Type B pancreatic cell (in vitro differentiated cells): ENCODE data around the gene GTPBP3. TPM values are rescaled to one million over a fixed set of nuclear protein-coding genes. Genes with fewer than 3 reads are reported as not detected.
A peak's percentile ranks its signal among the peaks of the same experiment; 100 is the strongest.

Experiments
- DNase-seq: peaks from one replicate; pipeline ENCODE4 v3.0.0; 2021; ENCODE audit warnings: mixed read lengths; ENCODE audit not compliant: unreplicated experiment; ENCODE audit errors: extremely low spot score
- H3K27ac Mint-ChIP-seq: 2 replicates; pipeline ENCODE4 v1.8.0; 2021; ENCODE audit warnings: mild to moderate bottlenecking, mixed read lengths
- H3K27me3 Mint-ChIP-seq: 2 replicates; pipeline ENCODE4 v1.8.0; 2021; ENCODE audit warnings: mixed read lengths
- H3K36me3 Mint-ChIP-seq: 2 replicates; pipeline ENCODE4 v1.8.0; 2021; ENCODE audit warnings: mixed read lengths
- H3K4me1 Mint-ChIP-seq: one replicate; pipeline ENCODE4 v1.8.0; 2021; ENCODE audit warnings: mixed read lengths; ENCODE audit not compliant: unreplicated experiment
- H3K4me3 Mint-ChIP-seq: 2 replicates; pipeline ENCODE4 v1.8.0; 2021; ENCODE audit warnings: mild to moderate bottlenecking, mixed read lengths
- H3K9me3 Mint-ChIP-seq: 2 replicates; pipeline ENCODE4 v1.8.0; 2021; ENCODE audit warnings: mixed read lengths
- total RNA-seq: library from RNA; stranded (reverse); gene quantifications from 2 replicates; pipeline ENCODE4 v1.2.1, GENCODE V29; 2021; ENCODE audit warnings: low replicate concordance
- TF ChIP-seq, protein P1 (sequence below): fragments of 200-600 bp; sonication (generic); conservative IDR thresholded peaks from 2 replicates; pipeline ENCODE4 v1.5.0; 2021; ENCODE audit warnings: antibody characterized with exemption, mild to moderate bottlenecking

Gene GTPBP3
- total RNA-seq, 1 donor from 2014 or later, result 48.4 TPM

DNA sequence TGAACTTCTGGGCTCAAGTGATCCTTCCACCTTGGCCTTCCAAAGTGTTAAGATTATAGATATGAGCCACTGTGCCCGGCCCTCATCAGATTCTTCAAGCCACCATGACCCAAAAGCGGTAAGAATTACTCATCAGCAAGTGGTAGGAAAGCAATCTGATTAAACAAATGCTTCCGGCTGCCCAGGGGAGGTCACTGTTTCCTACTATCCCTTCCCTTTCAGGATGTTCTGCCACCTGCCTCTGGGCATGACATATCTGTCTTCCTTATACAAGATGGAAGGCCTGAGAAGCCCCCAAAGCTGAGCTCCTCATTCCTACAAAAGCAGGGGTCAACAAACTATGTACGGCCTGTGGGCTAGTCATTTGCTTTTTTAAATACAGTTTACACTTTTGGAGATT lies 41.1 kb upstream of the GTPBP3 start:
- Mint-ChIP-seq H3K27me3 (no peaks in the 10 kb centered on the region), H3K9me3 (no peaks in the 10 kb centered on the region), H3K27ac (no peak overlapping the region), H3K4me1 (peaks cover 4% of the 10 kb centered on the region), H3K4me3 (no peak overlapping the region), H3K36me3 (peaks cover 3% of the 10 kb centered on the region)
- DNase-seq, result no peak
- TF ChIP-seq, protein P1, sequence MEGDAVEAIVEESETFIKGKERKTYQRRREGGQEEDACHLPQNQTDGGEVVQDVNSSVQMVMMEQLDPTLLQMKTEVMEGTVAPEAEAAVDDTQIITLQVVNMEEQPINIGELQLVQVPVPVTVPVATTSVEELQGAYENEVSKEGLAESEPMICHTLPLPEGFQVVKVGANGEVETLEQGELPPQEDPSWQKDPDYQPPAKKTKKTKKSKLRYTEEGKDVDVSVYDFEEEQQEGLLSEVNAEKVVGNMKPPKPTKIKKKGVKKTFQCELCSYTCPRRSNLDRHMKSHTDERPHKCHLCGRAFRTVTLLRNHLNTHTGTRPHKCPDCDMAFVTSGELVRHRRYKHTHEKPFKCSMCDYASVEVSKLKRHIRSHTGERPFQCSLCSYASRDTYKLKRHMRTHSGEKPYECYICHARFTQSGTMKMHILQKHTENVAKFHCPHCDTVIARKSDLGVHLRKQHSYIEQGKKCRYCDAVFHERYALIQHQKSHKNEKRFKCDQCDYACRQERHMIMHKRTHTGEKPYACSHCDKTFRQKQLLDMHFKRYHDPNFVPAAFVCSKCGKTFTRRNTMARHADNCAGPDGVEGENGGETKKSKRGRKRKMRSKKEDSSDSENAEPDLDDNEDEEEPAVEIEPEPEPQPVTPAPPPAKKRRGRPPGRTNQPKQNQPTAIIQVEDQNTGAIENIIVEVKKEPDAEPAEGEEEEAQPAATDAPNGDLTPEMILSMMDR, result no peak

DNA sequence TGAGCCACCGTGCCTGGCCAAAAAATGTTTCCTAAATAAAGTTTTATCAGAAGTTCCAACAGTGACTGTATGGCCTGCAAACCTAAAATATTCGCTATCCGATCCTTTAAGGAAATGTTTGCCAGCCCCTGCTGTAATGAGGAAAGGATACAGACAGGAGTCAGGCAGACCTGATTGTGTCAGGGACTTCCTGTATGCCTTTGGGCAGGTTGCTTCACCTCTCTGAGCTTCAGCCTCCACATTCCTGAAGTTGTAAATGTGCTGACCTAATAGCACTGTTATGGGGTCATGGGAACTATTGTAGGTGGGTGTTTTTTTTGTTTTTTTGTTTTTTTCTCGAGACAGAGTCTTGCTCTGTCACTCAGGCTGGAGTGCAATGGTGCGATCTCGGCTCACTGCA lies 40.4 kb upstream of the GTPBP3 start:
- no peaks in the 10 kb centered on the region for H3K9me3 Mint-ChIP-seq
- no peak overlapping the region for H3K4me3 Mint-ChIP-seq
- H3K27me3 Mint-ChIP-seq, result no peaks in the 10 kb centered on the region
- H3K36me3 Mint-ChIP-seq, result peaks cover 3% of the 10 kb centered on the region
- no peak overlapping the region for H3K27ac Mint-ChIP-seq
- TF ChIP-seq, protein P1, result no peak
- H3K4me1 Mint-ChIP-seq, result peaks cover 4% of the 10 kb centered on the region
- no peak for DNase-seq

DNA sequence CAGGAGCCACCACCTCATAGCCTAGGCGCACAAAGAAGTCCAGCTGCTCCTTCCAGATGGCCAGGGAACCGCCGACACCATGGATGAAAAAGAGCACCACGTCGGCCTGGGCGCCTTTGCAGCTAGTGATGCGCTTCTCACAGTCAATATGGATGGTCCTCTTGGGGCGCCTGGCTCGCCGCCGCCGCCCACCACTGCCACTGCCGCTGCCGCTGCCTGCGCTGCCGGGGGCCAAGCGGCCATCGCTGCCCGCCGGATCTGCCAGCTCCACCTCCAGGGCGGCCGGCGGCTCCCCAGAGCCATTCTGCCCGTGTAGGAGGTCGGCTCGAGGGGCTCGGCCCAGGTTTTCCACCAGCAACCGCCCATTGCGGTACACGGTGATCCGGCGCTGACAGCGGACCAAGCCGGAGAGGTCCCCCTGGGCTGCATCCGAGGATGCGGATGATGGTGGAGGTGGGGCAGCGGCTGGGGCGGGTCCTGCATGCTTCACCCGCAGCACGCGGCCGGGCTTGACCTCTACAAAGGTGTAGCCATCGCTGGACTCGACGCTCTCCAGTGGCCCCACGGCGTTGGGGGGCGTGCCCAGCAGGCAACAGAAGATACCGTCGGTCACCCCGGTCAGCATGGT lies 36.2 kb upstream of the GTPBP3 start:
- H3K4me1 Mint-ChIP-seq, result peaks cover 10% of the 10 kb centered on the region
- no peak overlapping the region for H3K4me3 Mint-ChIP-seq
- H3K27ac Mint-ChIP-seq, result no peak overlapping the region

DNA sequence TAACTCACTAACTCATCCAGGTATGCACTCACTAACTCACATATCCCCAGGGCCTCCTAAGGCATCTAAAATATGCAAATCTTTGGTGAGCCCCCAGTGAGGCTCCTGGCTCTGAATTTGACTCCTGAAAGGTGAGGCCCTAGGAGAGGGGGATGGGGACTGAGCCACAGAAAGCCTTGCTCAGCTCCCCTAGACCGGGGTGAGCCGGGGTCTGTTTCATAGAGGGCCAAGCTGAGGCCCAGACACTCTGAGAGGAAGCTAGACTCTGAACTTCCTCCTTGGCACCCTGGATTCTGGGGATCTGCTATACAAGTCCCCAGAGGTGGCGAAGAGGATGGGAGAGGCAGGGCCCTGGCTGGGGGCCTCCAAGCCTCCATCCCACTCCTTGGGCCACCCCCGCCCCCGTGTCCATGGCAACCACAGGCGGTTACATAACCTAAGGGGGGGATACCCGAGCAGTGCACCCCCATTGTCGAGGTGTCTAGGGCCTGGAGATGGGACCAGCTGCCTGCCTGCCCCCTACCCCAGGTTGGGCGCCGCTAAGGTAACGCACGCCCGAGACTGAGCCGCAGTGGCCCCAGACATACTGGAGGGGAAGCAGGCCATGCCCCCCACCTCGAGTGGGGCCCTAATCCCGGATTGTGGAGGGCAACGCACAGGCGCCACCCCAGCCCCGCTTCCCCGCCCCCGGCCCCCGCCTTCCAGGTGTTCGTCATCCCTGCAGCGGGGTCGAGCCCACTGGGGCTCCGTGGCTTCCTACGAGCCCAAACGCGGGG lies 34.8 kb upstream of the GTPBP3 start:
- Mint-ChIP-seq H3K36me3 (no peaks in the 10 kb centered on the region), H3K9me3 (no peaks in the 10 kb centered on the region), H3K27ac (peak overlapping the region; percentile 66), H3K27me3 (no peaks in the 10 kb centered on the region), H3K4me1 (peaks cover 11% of the 10 kb centered on the region), H3K4me3 (peak overlapping the region; percentile 80)
- TF ChIP-seq, protein P1, result no peak
- peak; percentile 68 for DNase-seq

More for the DNA sequence above, 36.2 kb upstream of the GTPBP3 start:
- Mint-ChIP-seq H3K36me3 (peaks cover 3% of the 10 kb centered on the region), H3K9me3 (no peaks in the 10 kb centered on the region), H3K27me3 (no peaks in the 10 kb centered on the region)
- DNase-seq, result peak; percentile 66
- TF ChIP-seq, protein P1, result no peak

DNA sequence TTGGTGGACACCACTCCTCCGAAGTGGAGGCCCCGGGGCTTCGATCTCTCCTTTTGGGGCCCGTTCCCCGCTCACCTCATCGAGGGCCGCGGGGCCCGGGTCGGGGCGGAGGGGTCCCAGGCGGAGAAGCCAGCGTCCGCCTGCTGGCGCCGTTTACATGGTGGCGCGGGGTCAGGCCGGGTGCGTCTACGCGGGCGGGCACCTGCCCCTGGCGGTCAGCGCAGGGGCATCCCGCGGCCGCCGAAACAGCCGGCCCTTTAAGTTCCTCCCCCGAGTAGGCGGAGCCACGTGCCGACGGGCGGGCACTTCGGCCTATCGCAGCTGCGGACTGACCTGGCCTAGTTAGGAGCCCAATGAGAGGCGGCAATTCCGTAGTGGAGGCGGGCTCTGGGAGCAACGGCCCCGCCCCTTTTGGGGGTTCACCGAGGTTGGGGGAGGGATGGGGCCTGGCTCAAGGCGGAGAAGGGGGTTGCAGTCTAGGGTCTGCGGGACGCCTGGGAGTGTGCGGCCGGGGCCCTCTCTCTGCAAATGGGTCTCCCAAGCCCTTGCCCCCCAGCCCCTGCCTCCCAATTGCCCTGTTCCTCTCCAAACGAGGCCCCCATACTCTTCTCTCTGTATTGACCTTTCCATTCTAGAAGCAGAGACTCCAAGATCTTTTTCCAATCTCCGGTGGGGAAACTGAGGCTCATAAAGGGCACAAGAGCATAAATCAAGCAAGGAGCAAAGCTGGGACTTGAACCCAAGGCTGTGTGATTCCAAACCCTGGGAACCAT lies 34.0 kb upstream of the GTPBP3 start, which contains the start of gene ABHD8:
TSS of gene ABHD8 (minus strand) at position 259 of the 773 bp plus-strand sequence. CDS start 1,809 bp downstream, outside the sequence.
- TF ChIP-seq, protein P1, result peak; percentile 83
- Mint-ChIP-seq H3K27me3 (no peaks in the 10 kb centered on the region), H3K9me3 (no peaks in the 10 kb centered on the region), H3K27ac (peak within 1 kb of the TSS; percentile 66), H3K4me3 (peak within 1 kb of the TSS; percentile 82), H3K4me1 (peaks cover 17% of the 10 kb centered on the region), H3K36me3 (no peaks in the 10 kb centered on the region)
- peak; percentile 97 for DNase-seq
